MG63 (cell line): ENCODE data around the gene LCMT1. TPM values are rescaled to one million over a fixed set of nuclear protein-coding genes. Genes with fewer than 3 reads are reported as not detected.
"Not testable (repeated sequence)": the region's sequence is repeated elsewhere in the genome, so short reads cannot be mapped to it uniquely, and the experiment has no call there.

Source experiments
- DNase-seq: peaks from one replicate; pipeline ENCODE4 v3.0.0-alpha.2; 2020
- H3K27me3 ChIP-seq: fragments of 250-450 bp; sonication (Bioruptor Pico); 2 replicates; pipeline ENCODE4 v1.5.1; 2020; ENCODE audit warnings: mild to moderate bottlenecking, moderate library complexity
- H3K36me3 ChIP-seq: fragments of 250-450 bp; sonication (Bioruptor Pico); 2 replicates; pipeline ENCODE4 v1.5.1; 2020; ENCODE audit warnings: mild to moderate bottlenecking, moderate library complexity
- H3K4me3 ChIP-seq: fragments of 250-450 bp; sonication (Bioruptor Pico); 2 replicates; pipeline ENCODE4 v1.5.1; 2020; ENCODE audit warnings: mild to moderate bottlenecking, moderate library complexity
- H3K9me3 ChIP-seq: fragments of 250-450 bp; sonication (Bioruptor Pico); 2 replicates; pipeline ENCODE4 v1.5.1; 2020; ENCODE audit warnings: mild to moderate bottlenecking, moderate library complexity
- total RNA-seq: library from RNA; depleted of rRNA; stranded (reverse); fragments of >200 nt; shearing (Covaris generic); gene quantifications from 2 replicates; pipeline ENCODE4 v1.2.3, GENCODE V29; 2014; ENCODE audit warnings: low replicate concordance; rRNA removed

The LCMT1 gene
- 64.8 and 88.2 TPM in 2 replicates for total RNA-seq

GRCh38 chr16:25111403-25112166 is at the start of gene LCMT1:
Gene LCMT1 (plus strand): TSS chr16:25111742. CDS start chr16:25111884, 142 bp downstream.
- Histone ChIP-seq H3K27me3 (no peaks in the 10 kb centered on the region), H3K36me3 (peaks cover 8% of the 10 kb centered on the region; the same call in 1 of the 2 replicates), H3K4me3 (peak within 1 kb of the TSS; percentile 88), H3K9me3 (no peaks in the 10 kb centered on the region)
- DNase-seq, result peak; percentile 94

GRCh38 chr16:25063102-25063501 is 48.4 kb upstream of the LCMT1 start:
- DNase-seq, result no peak
- Histone ChIP-seq H3K4me3 (no peak overlapping the region), H3K27me3 (no peaks in the 10 kb centered on the region), H3K36me3 (no peaks in the 10 kb centered on the region), H3K9me3 (no peaks in the 10 kb centered on the region)

DNA sequence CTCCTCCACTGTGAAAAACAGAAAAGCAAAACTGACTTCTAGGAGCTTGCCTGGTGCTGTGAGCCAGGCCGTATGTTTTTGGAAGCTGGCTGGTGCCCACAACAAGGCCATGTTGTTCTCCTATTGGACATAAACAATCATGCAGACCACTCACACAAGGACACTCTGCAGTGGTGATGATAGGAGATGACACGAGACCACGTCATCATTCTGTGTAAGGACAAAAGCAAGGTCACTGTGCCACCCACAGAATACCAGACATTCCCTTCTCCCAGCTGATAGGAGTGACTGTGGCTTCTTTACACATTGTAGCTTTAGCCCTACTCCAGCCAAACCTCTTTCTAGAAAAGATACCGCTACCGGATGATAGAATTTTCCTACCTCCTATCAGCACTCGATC is 47.7 kb upstream of the LCMT1 start:
- H3K9me3 ChIP-seq, result no peaks in the 10 kb centered on the region
- H3K27me3 ChIP-seq, result no peaks in the 10 kb centered on the region
- H3K4me3 ChIP-seq, result no peak overlapping the region
- DNase-seq, result no peak
- H3K36me3 ChIP-seq, result no peaks in the 10 kb centered on the region

- DNase-seq, H3K36me3 ChIP-seq, H3K4me3 ChIP-seq, H3K27me3 ChIP-seq, H3K9me3 ChIP-seq: not testable (repeated sequence)
These were observed 47.3 kb upstream of the LCMT1 start for GRCh38 chr16:25064281-25064680.

DNA sequence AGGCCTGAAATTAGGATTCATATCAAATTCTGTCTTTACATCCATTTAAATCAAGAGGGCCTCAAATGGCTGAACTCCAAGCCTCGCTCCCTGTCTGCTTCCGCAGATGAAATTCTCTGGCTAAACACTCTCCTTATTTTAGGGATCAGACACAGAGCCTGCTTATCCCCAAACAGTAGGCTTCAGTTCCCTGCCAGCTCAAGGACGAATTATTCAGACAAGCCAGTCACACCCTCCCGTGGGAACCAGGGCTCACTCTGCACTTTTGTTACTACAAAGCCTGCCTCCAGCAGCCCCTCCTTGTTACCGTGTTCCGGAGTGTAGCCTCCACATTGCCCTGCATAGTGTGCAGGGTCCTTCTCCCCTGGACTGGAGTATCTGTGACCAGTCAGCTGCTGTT is 46.6 kb upstream of the LCMT1 start:
- no peak for DNase-seq
- H3K9me3 ChIP-seq, result no peaks in the 10 kb centered on the region
- H3K27me3 ChIP-seq, result no peaks in the 10 kb centered on the region
- no peak overlapping the region for H3K4me3 ChIP-seq
- H3K36me3 ChIP-seq, result no peaks in the 10 kb centered on the region

- no peak for DNase-seq
- Histone ChIP-seq H3K36me3 (no peaks in the 10 kb centered on the region), H3K27me3 (no peaks in the 10 kb centered on the region), H3K4me3 (no peak overlapping the region), H3K9me3 (no peaks in the 10 kb centered on the region)
These were observed 45.6 kb upstream of the LCMT1 start for GRCh38 chr16:25065899-25066298.

DNA sequence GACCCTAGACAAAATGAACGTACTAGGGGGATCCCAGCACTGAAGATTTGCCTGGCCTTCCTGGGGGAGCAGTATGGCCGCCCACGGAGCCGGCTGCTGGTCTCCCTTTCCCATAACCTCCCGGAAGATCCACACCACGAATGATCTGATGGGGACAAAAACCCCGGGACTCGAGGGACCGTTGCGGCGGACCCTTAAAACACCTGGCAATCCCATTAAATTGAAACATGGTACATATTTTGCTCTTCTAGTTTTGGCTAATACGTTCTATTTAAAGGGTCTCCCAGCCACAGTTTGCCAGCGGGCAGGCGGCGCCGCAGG is 45.2 kb upstream of the LCMT1 start:
- DNase-seq, result no peak
- Histone ChIP-seq H3K27me3 (no peaks in the 10 kb centered on the region), H3K36me3 (no peaks in the 10 kb centered on the region), H3K4me3 (peak overlapping the region; percentile 66), H3K9me3 (no peaks in the 10 kb centered on the region)

DNA sequence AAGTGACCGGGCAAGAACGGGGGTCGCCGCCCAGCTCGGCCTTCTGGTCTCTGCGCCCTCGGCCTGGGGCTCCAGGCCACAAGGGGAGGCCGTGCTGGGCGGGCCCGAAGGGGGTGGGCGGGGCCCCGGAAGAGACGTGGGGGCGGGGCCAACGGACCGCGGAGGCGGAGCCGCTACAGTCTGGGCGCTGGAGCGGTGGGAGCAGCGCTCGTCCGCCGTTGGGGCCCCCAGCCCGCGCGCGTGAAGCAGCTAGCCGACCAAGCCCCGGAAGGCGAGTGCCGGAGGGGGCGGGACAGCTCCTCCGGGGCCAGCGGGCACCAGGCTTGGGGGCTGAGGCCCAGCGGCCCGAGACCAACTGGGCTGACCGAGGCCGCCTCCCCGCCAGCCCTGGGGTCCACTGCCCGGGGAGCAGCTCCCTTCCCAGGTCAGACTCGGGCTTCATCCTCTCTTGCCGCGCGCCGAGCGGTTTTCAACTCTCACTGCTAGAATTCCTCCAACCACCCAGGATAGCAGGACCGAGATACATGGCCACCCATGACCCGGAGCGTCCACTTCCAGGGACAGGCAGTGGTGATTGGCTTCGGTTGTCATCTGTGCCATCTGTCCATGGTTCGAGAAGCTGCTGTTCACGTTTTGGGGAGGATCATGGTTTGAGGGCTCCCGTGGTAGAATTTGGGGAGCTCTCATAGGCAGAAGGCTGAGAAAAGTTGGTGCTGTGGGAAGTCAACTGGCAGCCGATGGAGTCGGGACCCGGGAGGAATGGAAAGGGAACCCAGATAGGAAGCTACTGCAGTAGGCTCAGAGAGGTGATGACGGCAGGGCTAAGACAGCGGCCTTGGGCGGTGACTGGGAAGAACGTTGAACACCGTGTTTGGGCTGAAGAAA is 44.6 kb upstream of the LCMT1 start:
- H3K9me3 ChIP-seq, result no peaks in the 10 kb centered on the region
- H3K36me3 ChIP-seq, result no peaks in the 10 kb centered on the region
- no peaks in the 10 kb centered on the region for H3K27me3 ChIP-seq
- DNase-seq, result peak; percentile 87
- peak overlapping the region; percentile 66 for H3K4me3 ChIP-seq

GRCh38 chr16:25073854-25074253 is 37.7 kb upstream of the LCMT1 start:
- Histone ChIP-seq H3K4me3 (no peak overlapping the region), H3K36me3 (no peaks in the 10 kb centered on the region), H3K27me3 (peaks cover 3% of the 10 kb centered on the region), H3K9me3 (no peaks in the 10 kb centered on the region)
- no peak for DNase-seq

GRCh38 chr16:25078386-25078978 is 33.1 kb upstream of the LCMT1 start:
- no peaks in the 10 kb centered on the region for H3K9me3 ChIP-seq
- H3K4me3 ChIP-seq, result no peak overlapping the region
- no peak for DNase-seq
- H3K27me3 ChIP-seq, result peaks cover 3% of the 10 kb centered on the region
- H3K36me3 ChIP-seq, result no peaks in the 10 kb centered on the region

DNA sequence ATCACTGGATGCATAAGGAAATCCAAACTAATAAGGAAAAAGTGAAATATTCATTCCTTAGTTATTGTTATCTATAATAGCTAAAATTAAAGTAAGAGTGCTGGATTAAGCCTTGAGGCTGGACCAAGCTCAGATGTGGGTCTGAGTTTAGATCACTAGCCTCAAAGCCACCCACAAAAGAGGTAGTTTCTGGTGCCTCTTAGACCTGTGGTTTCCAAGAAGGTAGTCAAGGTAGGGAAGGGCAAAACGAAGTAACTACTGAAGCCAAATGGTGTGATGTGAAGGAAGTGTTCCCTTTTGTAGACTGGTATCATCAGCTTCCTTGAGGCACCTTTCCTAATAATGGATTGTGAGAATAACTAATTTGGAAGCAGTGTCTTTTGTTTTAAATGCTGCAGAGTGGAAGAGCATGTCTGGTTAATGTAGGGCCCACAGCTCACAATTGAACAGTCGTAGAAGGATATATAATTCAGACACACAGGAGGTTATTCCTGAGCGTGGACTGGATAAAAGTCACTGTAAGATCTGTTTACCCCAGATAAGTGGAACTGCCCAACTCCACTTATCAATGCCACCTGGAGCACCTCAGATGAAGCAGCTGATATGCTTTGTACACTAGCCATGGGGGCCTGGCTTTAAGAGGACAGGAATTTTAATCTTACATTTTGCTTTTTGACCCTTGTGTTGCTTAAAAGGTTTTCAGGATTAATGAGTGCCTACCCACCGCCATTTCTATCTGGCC is 31.7 kb upstream of the LCMT1 start:
- H3K27me3 ChIP-seq, result peaks cover 3% of the 10 kb centered on the region
- H3K36me3 ChIP-seq, result no peaks in the 10 kb centered on the region
- H3K4me3 ChIP-seq, result no peak overlapping the region
- no peak for DNase-seq
- H3K9me3 ChIP-seq, result no peaks in the 10 kb centered on the region

GRCh38 chr16:25080420-25081131 is 31.0 kb upstream of the LCMT1 start:
- Histone ChIP-seq H3K4me3 (no peak overlapping the region), H3K27me3 (no peaks in the 10 kb centered on the region; the same call in 1 of the 2 replicates), H3K9me3 (no peaks in the 10 kb centered on the region), H3K36me3 (no peaks in the 10 kb centered on the region)
- DNase-seq, result no peak

GRCh38 chr16:25081702-25082101 is 29.8 kb upstream of the LCMT1 start:
- Histone ChIP-seq H3K36me3 (no peaks in the 10 kb centered on the region), H3K9me3 (no peaks in the 10 kb centered on the region), H3K27me3 (no peaks in the 10 kb centered on the region; the same call in 1 of the 2 replicates), H3K4me3 (no peak overlapping the region)
- DNase-seq, result no peak

GRCh38 chr16:25083065-25083464 is 28.5 kb upstream of the LCMT1 start:
- no peak for DNase-seq
- no peak overlapping the region for H3K4me3 ChIP-seq
- H3K36me3 ChIP-seq, result no peaks in the 10 kb centered on the region
- no peaks in the 10 kb centered on the region for H3K9me3 ChIP-seq
- no peaks in the 10 kb centered on the region for H3K27me3 ChIP-seq

GRCh38 chr16:25083701-25084100 is 27.8 kb upstream of the LCMT1 start:
- no peaks in the 10 kb centered on the region for H3K27me3 ChIP-seq
- no peaks in the 10 kb centered on the region for H3K36me3 ChIP-seq
- no peaks in the 10 kb centered on the region for H3K9me3 ChIP-seq
- no peak overlapping the region for H3K4me3 ChIP-seq
- no peak for DNase-seq

DNA sequence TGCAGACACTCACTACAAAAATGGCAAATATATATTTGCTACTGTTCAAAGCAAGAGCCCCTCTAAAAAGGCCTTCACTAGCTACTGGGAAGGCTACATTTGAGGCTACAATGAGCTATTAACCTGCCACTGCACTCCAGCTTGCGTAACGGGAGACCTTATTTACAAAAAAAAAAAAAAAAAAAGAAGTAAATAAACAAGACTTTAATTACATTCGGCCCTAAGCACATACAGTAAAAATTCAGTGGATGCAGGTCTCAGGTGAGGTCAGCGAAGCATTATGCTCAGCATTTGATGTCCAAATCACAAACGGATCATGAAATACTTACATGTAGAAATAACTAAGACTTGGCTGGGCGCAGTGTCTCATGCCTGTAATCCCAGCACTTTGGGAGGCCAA is 26.7 kb upstream of the LCMT1 start:
- DNase-seq, result no peak
- Histone ChIP-seq H3K4me3 (no peak overlapping the region), H3K27me3 (no peaks in the 10 kb centered on the region), H3K9me3 (no peaks in the 10 kb centered on the region), H3K36me3 (no peaks in the 10 kb centered on the region)
